Testis (tissue), 2 donors: ENCODE measurements around the gene DDIT3.
"Not testable (repeated sequence)": the region's sequence is repeated elsewhere in the genome, so short reads cannot be mapped to it uniquely, and the experiment has no call there.

Experiments
- CTCF ChIP-seq, 3 experiments: fragments of 450-650 bp in 2 of 3; fragments of 200-600 bp in 1 of 3; sonication (generic) in 1 of 3; IDR thresholded peaks; one replicate each; pipeline ENCODE4 v1.5.1; 2016 to 2019; ENCODE audit warnings: antibody characterized with exemption in 3 of 3, mild to moderate bottlenecking in 2 of 3, moderate library complexity in 1 of 3
- POLR2A ChIP-seq: fragments of 450-650 bp; IDR thresholded peaks from one replicate; pipeline ENCODE4 v1.6.1; 2017; ENCODE audit warnings: antibody characterized with exemption, mild to moderate bottlenecking, moderate library complexity

DNA sequence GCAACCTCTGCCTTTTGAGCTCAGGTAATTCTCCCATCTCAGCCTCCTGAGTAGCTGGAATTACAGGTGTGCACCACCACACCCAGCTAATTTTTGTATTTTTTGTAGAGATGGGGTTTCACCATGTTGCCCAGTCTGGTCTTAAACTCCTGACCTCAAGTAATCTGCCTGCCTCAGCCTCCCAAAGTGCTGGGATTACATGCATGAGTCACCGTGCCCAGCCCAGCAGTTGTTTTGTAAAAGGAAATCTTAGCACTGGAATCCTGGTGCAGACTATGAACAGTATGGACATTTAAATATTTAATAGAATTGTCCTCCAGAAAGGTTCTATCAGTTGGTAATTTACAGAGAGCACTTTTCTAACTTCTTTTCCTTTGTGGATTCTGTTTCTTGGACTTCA, 40.8 kb upstream of the DDIT3 start:
- TF ChIP-seq POLR2A; CTCF (IDR thresholded peaks at IDR 0.05): not testable (repeated sequence)
